HCT116 (cell line): ENCODE measurements around the gene MAN2B1. TPM values are rescaled to one million over a fixed set of nuclear protein-coding genes. Genes with fewer than 3 reads are reported as not detected.
A peak's percentile ranks its signal among the peaks of the same experiment; 100 is the strongest.

Experiments
- ATAC-seq: fragments of 200-7000 bp; cut with Tn5 transposase; 2 replicates; pipeline ENCODE4 v1.9.1; 2020; ENCODE audit warnings: mild to moderate bottlenecking, moderate library complexity
- BruUV-seq: library from RNA; stranded (reverse); fragments of 400-500 nt; replicated peaks from 2 replicates; lab custom pipeline; 2021; lab: Mats Ljungman, UMichigan
- CTCF ChIA-PET: fragments of 300-600 bp; sonication (Branson Sonifier 250); formaldehyde crosslinking; loops from one replicate; lab custom pipeline; 2021; ENCODE audit warnings: antibody characterized with exemption; lab: Charles Lee
- POLR2A ChIA-PET: fragments of 300-600, 350-600 bp; sonication (Branson Sonifier 250); formaldehyde crosslinking; loops from one replicate; lab custom pipeline; 2021; ENCODE audit warnings: antibody characterized with exemption; lab: Charles Lee
- RAD21 ChIA-PET, 2 experiments: fragments of 300-600 bp; sonication (Branson Sonifier 250); formaldehyde crosslinking; loops; one replicate each; lab custom pipeline; 2023; ENCODE audit warnings: low total read pairs in 2 of 2; ENCODE audit not compliant: uncharacterized antibody in 2 of 2, unreplicated experiment in 2 of 2, low non-redundant PET in 1 of 2; lab: Charles Lee
- DNase-seq: peaks from one replicate; pipeline ENCODE4 v3.0.0-alpha.2; 2010; ENCODE audit warnings: low read depth, low spot score
- H2AFZ ChIP-seq: fragments of 200-600 bp; shearing (Covaris generic), sonication (generic); 2 replicates; pipeline ENCODE4 v1.6.1; 2017; ENCODE audit warnings: low read depth, mixed run types, mixed read lengths, antibody characterized with exemption, low read length; ENCODE audit not compliant: poor library complexity, severe bottlenecking
- H3K27ac ChIP-seq: 2 replicates; pipeline ENCODE4 v1.5.1; 2012; ENCODE audit warnings: low read depth, low read length
- H3K27me3 ChIP-seq: fragments of 200-600 bp; sonication (generic); 2 replicates; pipeline ENCODE4 v1.6.1; 2016; ENCODE audit warnings: mixed run types, low read length, mixed read lengths; ENCODE audit not compliant: insufficient read depth
- H3K36me3 ChIP-seq, 2 experiments: fragments of 200-500 bp in 1 of 2; fragments of 200-600 bp in 1 of 2; sonication (Bioruptor generic) in 1 of 2; sonication (generic) in 1 of 2; 2 replicates each; pipeline versions ENCODE4 v1.5.1 to v1.6.1; 2014 to 2016; ENCODE audit warnings: low read length in 2 of 2, inconsistent platforms in 1 of 2, mixed read lengths in 1 of 2, mixed run types in 1 of 2; ENCODE audit not compliant: insufficient read depth in 2 of 2, control insufficient read depth in 1 of 2
- H3K4me1 ChIP-seq, 2 experiments: fragments of 200-600 bp in 1 of 2; sonication (generic) in 1 of 2; 2 replicates each; pipeline versions ENCODE4 v1.5.1 to v1.6.1; 2012 to 2017; ENCODE audit warnings: low read length in 2 of 2, inconsistent platforms in 1 of 2, mild to moderate bottlenecking in 1 of 2, mixed read lengths in 1 of 2, mixed run types in 1 of 2, moderate library complexity in 1 of 2; ENCODE audit not compliant: insufficient read depth in 2 of 2, control insufficient read depth in 1 of 2
- H3K4me2 ChIP-seq: fragments of 200-600 bp; sonication (generic); 2 replicates; pipeline ENCODE4 v1.6.1; 2017; ENCODE audit warnings: mixed run types, low read length, mixed read lengths
- H3K4me3 ChIP-seq, 2 experiments: fragments of 200-600 bp in 1 of 2; sonication (generic) in 1 of 2; replicated peaks in 1 of 2; 2 replicates each; pipeline ENCODE4 v1.5.1; 2011 to 2016; ENCODE audit warnings: low read length in 2 of 2, control low read depth in 1 of 2, low read depth in 1 of 2, mild to moderate bottlenecking in 1 of 2, mixed read lengths in 1 of 2, mixed run types in 1 of 2
- H3K79me2 ChIP-seq: fragments of 200-600 bp; sonication (generic); 2 replicates; pipeline ENCODE4 v1.6.1; 2017; ENCODE audit warnings: mild to moderate bottlenecking, mixed run types, low read length, moderate library complexity, mixed read lengths; ENCODE audit not compliant: insufficient read depth
- H3K9ac ChIP-seq: fragments of 200-600 bp; sonication (generic); 2 replicates; pipeline ENCODE4 v1.6.1; 2016; ENCODE audit warnings: low read length, mixed read lengths
- H3K9me2 ChIP-seq: fragments of 200-600 bp; sonication (generic), shearing (Covaris generic); 2 replicates; pipeline ENCODE4 v1.6.1; 2017; ENCODE audit warnings: mixed run types, mild to moderate bottlenecking, moderate library complexity; ENCODE audit not compliant: insufficient read depth
- H3K9me3 ChIP-seq, 2 experiments: fragments of 200-500 bp in 1 of 2; fragments of 200-600 bp in 1 of 2; sonication (Bioruptor generic) in 1 of 2; sonication (generic) in 1 of 2; 2 replicates each; pipeline ENCODE4 v1.6.1; 2014 to 2017; ENCODE audit warnings: low read length in 2 of 2, mixed read lengths in 2 of 2, inconsistent platforms in 1 of 2, low read depth in 1 of 2, mild to moderate bottlenecking in 1 of 2, mixed run types in 1 of 2, moderate library complexity in 1 of 2; ENCODE audit not compliant: control insufficient read depth in 1 of 2, insufficient read depth in 1 of 2
- H4K20me1 ChIP-seq: fragments of 200-600 bp; sonication (generic), shearing (Covaris generic); 2 replicates; pipeline ENCODE4 v1.6.1; 2017; ENCODE audit warnings: mixed run types, mild to moderate bottlenecking, moderate library complexity; ENCODE audit not compliant: insufficient read depth
- CBX3 ChIP-seq: IDR thresholded peaks from 2 replicates; pipeline ENCODE4 v1.6.1; 2012; ENCODE audit warnings: low read depth
- CEBPB ChIP-seq: IDR thresholded peaks from 2 replicates; pipeline ENCODE4 v1.6.1; 2012; ENCODE audit warnings: low read depth
- ELF1 ChIP-seq: IDR thresholded peaks from 2 replicates; pipeline ENCODE4 v1.6.1; 2012; ENCODE audit warnings: low read depth, borderline replicate concordance
- EZH2 ChIP-seq: fragments of 200-600 bp; sonication (generic); IDR thresholded peaks from 2 replicates; pipeline ENCODE4 v1.6.1; 2017; ENCODE audit warnings: antibody characterized with exemption, mixed run types
- JUND ChIP-seq: IDR thresholded peaks from 2 replicates; pipeline ENCODE4 v1.6.1; 2012
- POLR2A ChIP-seq: IDR thresholded peaks from 2 replicates; pipeline ENCODE4 v1.7.0; 2011; ENCODE audit warnings: borderline replicate concordance; ENCODE audit not compliant: insufficient read depth, insufficient read length; ENCODE audit errors: extremely low read depth
- POLR2AphosphoS5 ChIP-seq: IDR thresholded peaks from 2 replicates; pipeline ENCODE4 v1.6.1; 2011; ENCODE audit warnings: mild to moderate bottlenecking, low read depth, low read length, moderate library complexity
- SP1 ChIP-seq: IDR thresholded peaks from 2 replicates; pipeline ENCODE4 v1.6.1; 2012; ENCODE audit warnings: low read depth
- TCF7L2 ChIP-seq: IDR thresholded peaks from 2 replicates; pipeline ENCODE4 v1.7.0; 2011; ENCODE audit warnings: borderline replicate concordance, inconsistent platforms; ENCODE audit not compliant: insufficient read depth, insufficient read length; ENCODE audit errors: extremely low read depth
- ZFX ChIP-seq: fragments of 450-650 bp; IDR thresholded peaks from 2 replicates; pipeline ENCODE4 v1.6.1; 2017
- ZNF274 ChIP-seq: fragments of 200-500 bp; sonication (Bioruptor generic); IDR thresholded peaks from 2 replicates; pipeline ENCODE4 v1.6.1; 2014; ENCODE audit warnings: mild to moderate bottlenecking, low read depth, low read length, inconsistent platforms
- intact Hi-C: fragments of 100-400 bp; cut with micrococcal nuclease; formaldehyde crosslinking; loops from 2 replicates; pipeline ENCODE4 v1.10.0; 2022
- total RNA-seq: library from RNA; stranded (reverse); gene quantifications from one replicate; pipeline ENCODE4 v1.2.1, GENCODE V29; 2021; ENCODE audit not compliant: unreplicated experiment
- TF ChIP-seq, protein P1 (sequence below), 3 experiments: fragments of 200-600 bp in 1 of 3; sonication (generic) in 1 of 3; IDR thresholded peaks in 2 of 3; conservative IDR thresholded peaks in 1 of 3; 2 replicates each; pipeline ENCODE4 v1.5.1; 2012 to 2017; ENCODE audit warnings: low read depth in 2 of 3, low read length in 2 of 3, antibody characterized with exemption in 1 of 3, borderline replicate concordance in 1 of 3, control low read depth in 1 of 3, mild to moderate bottlenecking in 1 of 3, mixed read lengths in 1 of 3, mixed run types in 1 of 3, moderate library complexity in 1 of 3; ENCODE audit not compliant: insufficient read depth in 1 of 3

The MAN2B1 gene
- total RNA-seq, 1 experiment from 2014 or later = 48.3 TPM

DNA sequence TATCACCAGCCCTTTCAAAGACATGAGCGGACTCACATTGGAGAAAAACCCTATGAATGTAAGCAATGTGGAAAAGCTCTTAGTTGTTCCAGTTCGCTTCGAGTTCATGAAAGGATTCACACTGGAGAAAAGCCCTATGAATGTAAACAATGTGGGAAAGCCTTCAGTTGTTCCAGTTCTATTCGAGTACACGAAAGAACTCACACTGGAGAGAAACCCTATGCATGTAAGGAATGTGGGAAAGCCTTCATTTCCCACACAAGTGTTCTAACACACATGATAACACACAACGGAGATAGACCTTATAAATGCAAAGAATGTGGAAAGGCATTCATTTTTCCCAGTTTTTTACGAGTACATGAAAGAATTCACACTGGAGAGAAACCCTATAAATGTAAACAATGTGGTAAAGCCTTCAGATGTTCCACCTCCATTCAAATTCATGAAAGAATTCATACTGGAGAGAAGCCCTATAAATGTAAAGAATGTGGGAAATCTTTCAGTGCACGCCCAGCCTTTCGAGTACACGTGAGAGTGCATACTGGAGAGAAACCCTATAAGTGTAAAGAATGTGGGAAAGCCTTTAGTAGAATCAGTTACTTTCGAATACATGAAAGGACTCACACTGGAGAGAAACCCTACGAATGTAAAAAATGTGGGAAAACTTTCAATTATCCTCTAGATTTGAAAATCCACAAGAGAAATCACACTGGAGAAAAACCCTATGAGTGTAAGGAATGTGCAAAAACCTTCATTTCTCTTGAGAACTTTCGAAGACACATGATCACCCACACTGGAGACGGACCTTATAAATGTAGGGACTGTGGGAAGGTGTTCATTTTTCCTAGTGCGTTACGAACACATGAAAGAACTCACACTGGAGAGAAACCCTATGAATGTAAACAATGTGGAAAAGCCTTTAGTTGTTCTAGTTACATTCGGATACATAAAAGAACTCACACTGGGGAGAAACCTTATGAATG, 38.2 kb downstream of the MAN2B1 start:
- TF ChIP-seq, protein P1, sequence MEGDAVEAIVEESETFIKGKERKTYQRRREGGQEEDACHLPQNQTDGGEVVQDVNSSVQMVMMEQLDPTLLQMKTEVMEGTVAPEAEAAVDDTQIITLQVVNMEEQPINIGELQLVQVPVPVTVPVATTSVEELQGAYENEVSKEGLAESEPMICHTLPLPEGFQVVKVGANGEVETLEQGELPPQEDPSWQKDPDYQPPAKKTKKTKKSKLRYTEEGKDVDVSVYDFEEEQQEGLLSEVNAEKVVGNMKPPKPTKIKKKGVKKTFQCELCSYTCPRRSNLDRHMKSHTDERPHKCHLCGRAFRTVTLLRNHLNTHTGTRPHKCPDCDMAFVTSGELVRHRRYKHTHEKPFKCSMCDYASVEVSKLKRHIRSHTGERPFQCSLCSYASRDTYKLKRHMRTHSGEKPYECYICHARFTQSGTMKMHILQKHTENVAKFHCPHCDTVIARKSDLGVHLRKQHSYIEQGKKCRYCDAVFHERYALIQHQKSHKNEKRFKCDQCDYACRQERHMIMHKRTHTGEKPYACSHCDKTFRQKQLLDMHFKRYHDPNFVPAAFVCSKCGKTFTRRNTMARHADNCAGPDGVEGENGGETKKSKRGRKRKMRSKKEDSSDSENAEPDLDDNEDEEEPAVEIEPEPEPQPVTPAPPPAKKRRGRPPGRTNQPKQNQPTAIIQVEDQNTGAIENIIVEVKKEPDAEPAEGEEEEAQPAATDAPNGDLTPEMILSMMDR (IDR thresholded peaks at IDR 0.05 in 2 of 3, conservative IDR thresholded peaks at IDR 0.05 in 1 of 3; ENCODE audit: borderline replicate concordance in 1 of 3, insufficient read depth in 1 of 3, low read depth in 2 of 3, low read length in 2 of 3) = no peak
- TF ChIP-seq POLR2A (no peak), CBX3 (0 out of 2 replicates have a peak, but pooled peaks have one; percentile 11), ZNF274 (peak; percentile 71), EZH2 (no peak)
- no peaks in the 10 kb centered on the region for H3K27me3 ChIP-seq
- CTCF ChIA-PET = no interaction called here
- peaks cover 23 to 49% of the 10 kb centered on the region in 2 experiments for H3K36me3 ChIP-seq
- POLR2A ChIA-PET = no interaction called here
- DNase-seq = no peak
- no peak for ATAC-seq
- H2AFZ ChIP-seq = no peak overlapping the region
- H3K4me1 ChIP-seq = no peaks in the 10 kb centered on the region
- no peak overlapping the region for H3K9ac ChIP-seq
- no peak overlapping the region for H3K4me2 ChIP-seq
- no peak overlapping the region for H3K4me3 ChIP-seq
- 0 out of 2 replicates have a peak, but pooled peaks cover 3% of the 10 kb centered on the region for H3K79me2 ChIP-seq
- peaks cover 27 to 28% of the 10 kb centered on the region in 2 experiments; a peak in 3 of 4 replicates for H3K9me3 ChIP-seq
- RAD21 ChIA-PET = no interaction called here
- BruUV-seq = no TSS peak
- intact Hi-C loops = no loop called here
- no peaks in the 10 kb centered on the region for H4K20me1 ChIP-seq
- H3K27ac ChIP-seq = no peak overlapping the region
- H3K9me2 ChIP-seq = no peaks in the 10 kb centered on the region

DNA sequence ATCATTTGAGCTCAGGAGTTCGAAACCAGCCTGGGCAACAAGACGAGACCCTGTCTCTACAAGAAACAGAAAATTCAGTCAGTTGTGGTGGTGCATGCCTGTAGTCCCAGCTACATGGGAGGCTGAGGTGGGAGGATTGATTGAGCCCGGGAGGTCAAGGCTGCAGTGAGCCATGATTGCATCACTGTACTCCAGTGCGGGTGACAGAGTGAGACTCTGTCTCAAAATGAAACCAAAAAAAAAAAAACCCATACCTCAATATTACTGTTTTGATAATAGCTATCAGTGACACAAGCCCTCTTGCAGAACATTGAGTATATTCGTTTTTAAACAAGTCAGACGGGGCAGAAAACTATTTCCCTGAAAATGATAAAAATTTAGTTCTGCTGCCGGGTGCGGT, 39.6 kb downstream of the MAN2B1 start:
- no peak for DNase-seq
- ChIA-PET CTCF (no interaction called here), RAD21 (no interaction called here), POLR2A (no interaction called here)
- Histone ChIP-seq H3K9ac (no peak overlapping the region), H3K4me2 (no peak overlapping the region), H3K36me3 (peaks cover 23 to 51% of the 10 kb centered on the region in 2 experiments), H2AFZ (no peak overlapping the region), H3K4me3 (no peak overlapping the region), H3K9me3 (peaks cover 27 to 28% of the 10 kb centered on the region in 2 experiments; a peak in 3 of 4 replicates), H3K9me2 (no peaks in the 10 kb centered on the region), H4K20me1 (no peaks in the 10 kb centered on the region), H3K27me3 (no peaks in the 10 kb centered on the region), H3K27ac (no peak overlapping the region), H3K4me1 (no peaks in the 10 kb centered on the region), H3K79me2 (0 out of 2 replicates have a peak, but pooled peaks cover 11% of the 10 kb centered on the region)
- ATAC-seq = no peak
- BruUV-seq = no TSS peak
- intact Hi-C loops = no loop called here
- TF ChIP-seq ELF1 (no peak), TCF7L2 (no peak), ZFX (no peak), POLR2AphosphoS5 (no peak), POLR2A (no peak), CEBPB (no peak), SP1 (no peak), ZNF274 (no peak), CBX3 (no peak), JUND (no peak)
- TF ChIP-seq, protein P1 (IDR thresholded peaks at IDR 0.05 in 2 of 3, conservative IDR thresholded peaks at IDR 0.05 in 1 of 3; ENCODE audit: borderline replicate concordance in 1 of 3, insufficient read depth in 1 of 3, low read depth in 2 of 3, low read length in 2 of 3) = no peak
